Measurements from ENCODE around the gene AKAP8L. TPM values are rescaled to one million over a fixed set of nuclear protein-coding genes. Genes with fewer than 3 reads are reported as not detected.
A peak's percentile ranks its signal among the peaks of the same experiment; 100 is the strongest.
"Not testable (repeated sequence)": the region's sequence is repeated elsewhere in the genome, so short reads cannot be mapped to it uniquely, and the experiment has no call there.

The AKAP8L gene
- total RNA-seq, 1 donor from 2014 or later = 82.5 TPM

- intact Hi-C loops (cut with micrococcal nuclease) = no loop called here
- ATAC-seq = no peak
- DNase-seq = no peak
Measured at GRCh38 chr19:15398501-15399233, 20.1 kb downstream of the AKAP8L start.

DNA sequence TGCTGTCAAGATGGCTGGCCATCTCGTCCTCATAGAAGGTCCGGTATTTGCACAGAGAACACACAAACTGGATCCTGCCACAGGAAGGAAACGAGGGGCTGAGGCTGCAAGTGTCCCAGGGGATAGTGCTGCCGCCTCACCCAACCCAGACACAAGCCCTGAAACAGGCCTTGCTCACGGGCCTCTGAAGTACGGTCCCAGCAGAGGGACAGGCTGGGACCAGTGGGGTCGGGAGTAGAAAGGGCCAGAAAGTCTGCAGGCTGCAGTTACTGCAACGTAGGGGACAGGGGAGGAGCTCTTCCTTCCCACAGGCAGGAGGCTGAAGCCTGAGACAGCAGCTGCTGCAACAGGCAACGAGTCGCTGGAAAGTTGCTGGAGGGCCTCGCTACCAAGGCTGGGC, 21.0 kb downstream of the AKAP8L start:
- DNase-seq (no peak), ATAC-seq (no peak)
- intact Hi-C loops (cut with micrococcal nuclease) = no loop called here

DNA sequence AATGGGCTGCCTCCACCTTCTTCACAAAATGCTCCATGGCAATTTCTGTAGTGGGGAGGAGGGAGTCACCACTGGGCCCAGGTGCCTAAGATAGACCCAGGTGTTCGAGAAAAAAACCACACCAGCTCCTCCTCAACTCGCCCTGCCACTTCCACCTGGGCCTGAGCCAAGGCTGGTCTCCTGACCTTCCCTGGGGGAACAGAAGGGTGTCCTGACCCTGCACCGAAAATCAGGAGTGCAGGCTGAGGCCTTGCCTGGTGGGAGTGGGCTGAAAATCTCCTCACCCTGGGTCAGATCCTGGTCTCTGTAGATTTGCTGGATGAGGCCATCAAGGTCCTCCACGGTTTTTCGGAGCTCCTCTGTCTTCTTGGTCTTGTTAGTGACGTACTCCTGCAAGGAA, 21.6 kb downstream of the AKAP8L start:
- intact Hi-C loops (cut with micrococcal nuclease) = no loop called here
- ATAC-seq = no peak

DNA sequence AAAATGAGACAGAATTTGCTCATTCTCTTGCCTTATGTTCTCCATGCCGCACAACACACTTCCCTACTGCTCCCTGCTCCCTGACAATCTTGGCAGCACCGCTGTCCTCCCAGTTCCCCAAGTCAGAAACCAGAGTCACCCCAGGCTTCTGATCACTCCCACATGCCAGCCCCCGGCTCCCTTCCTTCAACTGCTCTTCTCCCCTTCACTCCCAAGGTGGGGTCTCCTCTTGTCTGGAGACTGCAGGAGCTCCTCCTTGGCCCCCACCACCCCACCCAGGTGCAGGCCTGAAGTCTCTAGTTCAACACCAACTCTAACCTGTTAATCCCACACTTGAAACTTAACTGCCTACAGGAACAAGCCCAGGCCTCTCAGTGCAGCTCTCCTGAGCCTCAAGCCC, 22.4 kb downstream of the AKAP8L start:
- DNase-seq = no peak
- intact Hi-C loops (cut with micrococcal nuclease) = no loop called here
- no peak for ATAC-seq

More for the DNA sequence above, 21.6 kb downstream of the AKAP8L start:
- no peak for DNase-seq

GRCh38 chr19:15395251-15395650, 23.5 kb downstream of the AKAP8L start:
- ATAC-seq; intact Hi-C loops (cut with micrococcal nuclease); DNase-seq: not testable (repeated sequence)

DNA sequence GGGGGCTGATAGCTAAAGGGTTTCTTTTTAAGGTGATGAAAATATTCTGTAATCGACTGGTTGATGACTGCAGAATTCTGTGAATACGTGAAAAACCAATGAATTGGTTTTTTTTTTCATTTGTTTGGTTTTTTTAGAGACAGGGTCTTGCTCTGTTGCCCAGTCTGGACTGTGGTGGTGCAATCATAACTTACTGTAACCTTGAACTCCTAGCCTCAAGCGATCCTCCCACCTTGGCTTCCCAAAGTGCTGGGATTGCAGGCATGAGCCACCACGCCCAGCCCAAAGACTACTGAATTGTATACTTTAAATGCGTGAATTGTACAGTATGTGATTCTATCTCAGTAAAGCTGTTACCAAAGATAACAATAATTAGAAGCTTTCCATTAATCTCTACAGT, 24.4 kb downstream of the AKAP8L start:
- ATAC-seq (no peak), DNase-seq (no peak)
- intact Hi-C loops (cut with micrococcal nuclease) = no loop called here

- ATAC-seq (no peak), DNase-seq (no peak)
- intact Hi-C loops (cut with micrococcal nuclease) = no loop called here
Measured at GRCh38 chr19:15393963-15394362, 24.8 kb downstream of the AKAP8L start.

DNA sequence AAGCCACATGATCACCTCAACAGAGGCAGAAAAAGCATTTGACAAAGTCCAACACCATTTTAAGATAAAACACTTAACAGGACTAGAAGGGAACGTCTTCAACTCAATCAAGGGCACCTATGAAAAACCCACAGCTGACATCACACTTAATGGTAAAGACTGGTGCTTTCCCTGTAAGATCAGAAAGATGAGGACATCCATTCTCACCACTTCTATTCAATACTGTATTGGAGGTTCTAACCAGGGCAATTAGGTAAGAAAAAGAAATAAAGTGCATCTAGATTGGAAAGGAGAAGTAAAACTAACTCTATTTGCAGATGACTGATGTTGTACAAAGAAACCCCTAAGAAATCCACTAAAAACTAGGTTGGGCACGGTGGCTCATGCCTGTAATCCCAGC, 28.0 kb downstream of the AKAP8L start:
- DNase-seq = no peak
- intact Hi-C loops (cut with micrococcal nuclease) = no loop called here
- no peak for ATAC-seq

DNA sequence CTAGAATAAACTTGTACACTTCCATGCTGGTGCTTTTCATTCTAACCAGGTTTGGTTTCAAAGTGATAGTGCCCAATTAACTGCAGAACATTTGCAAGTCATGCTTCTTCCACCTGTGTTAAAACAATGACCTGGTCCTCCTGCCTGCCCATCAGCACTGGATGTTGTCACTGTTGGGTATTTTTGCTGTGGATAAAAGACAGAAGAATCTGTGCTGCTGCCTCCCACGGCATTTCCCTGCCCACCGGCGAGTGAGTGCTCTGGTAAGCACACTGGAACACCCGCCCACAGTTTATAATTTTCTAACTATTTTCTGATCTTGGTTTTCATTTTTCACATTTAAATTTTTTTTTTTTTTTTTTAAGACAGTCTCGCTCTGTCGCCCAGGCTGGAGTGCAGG, 36.9 kb downstream of the AKAP8L start:
- DNase-seq (peak; percentile 12), ATAC-seq (no peak)
- intact Hi-C loops (cut with micrococcal nuclease) = no loop called here

- no peak for ATAC-seq
Measured at GRCh38 chr19:15381429-15381828, 37.4 kb downstream of the AKAP8L start.

GRCh38 chr19:15379999-15380647, 38.7 kb downstream of the AKAP8L start:
- peak; percentile 11 for ATAC-seq
- DNase-seq = no peak
- intact Hi-C loops (cut with micrococcal nuclease) = no loop called here

More at GRCh38 chr19:15381429-15381828, 37.4 kb downstream of the AKAP8L start:
- DNase-seq = no peak
- intact Hi-C loops (cut with micrococcal nuclease) = no loop called here

GRCh38 chr19:15379083-15379998, 39.4 kb downstream of the AKAP8L start, which contains the start of gene AKAP8:
Gene AKAP8 (minus strand): TSS chr19:15379787. CDS start chr19:15379731, 56 bp downstream.
- ATAC-seq (peak; percentile 95), DNase-seq (peak; percentile 99)
- intact Hi-C loops (cut with micrococcal nuclease) = no loop called here

DNA sequence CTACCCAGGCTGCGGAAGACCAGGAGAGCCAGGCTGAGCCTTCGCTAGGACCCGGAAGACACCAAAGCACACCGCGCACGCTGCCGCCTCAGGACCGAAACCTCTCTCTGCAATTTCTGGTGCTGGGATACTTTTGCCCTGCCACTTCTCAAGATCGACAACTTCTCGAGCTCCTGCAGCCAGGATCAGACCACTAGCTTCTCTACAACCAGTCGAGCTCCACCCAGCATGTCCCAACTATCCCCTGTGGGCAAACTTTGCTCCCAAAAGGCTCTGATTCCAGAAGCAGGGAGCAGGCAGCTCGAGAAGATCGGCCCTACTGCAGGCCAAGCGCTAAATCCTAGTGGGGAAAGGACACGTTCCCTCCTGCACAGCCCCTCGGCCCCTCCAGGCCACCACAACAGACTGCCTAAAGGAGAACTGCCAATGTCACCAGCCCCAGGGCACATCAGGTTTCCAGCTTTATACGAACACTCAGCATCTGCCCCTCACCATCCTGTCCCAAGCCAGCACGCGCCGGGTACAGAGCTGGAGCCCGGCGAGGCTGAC, 40.2 kb downstream of the AKAP8L start:
- peak; percentile 65 for DNase-seq
- intact Hi-C loops (cut with micrococcal nuclease) = no loop called here
- peak; percentile 6 for ATAC-seq

DNA sequence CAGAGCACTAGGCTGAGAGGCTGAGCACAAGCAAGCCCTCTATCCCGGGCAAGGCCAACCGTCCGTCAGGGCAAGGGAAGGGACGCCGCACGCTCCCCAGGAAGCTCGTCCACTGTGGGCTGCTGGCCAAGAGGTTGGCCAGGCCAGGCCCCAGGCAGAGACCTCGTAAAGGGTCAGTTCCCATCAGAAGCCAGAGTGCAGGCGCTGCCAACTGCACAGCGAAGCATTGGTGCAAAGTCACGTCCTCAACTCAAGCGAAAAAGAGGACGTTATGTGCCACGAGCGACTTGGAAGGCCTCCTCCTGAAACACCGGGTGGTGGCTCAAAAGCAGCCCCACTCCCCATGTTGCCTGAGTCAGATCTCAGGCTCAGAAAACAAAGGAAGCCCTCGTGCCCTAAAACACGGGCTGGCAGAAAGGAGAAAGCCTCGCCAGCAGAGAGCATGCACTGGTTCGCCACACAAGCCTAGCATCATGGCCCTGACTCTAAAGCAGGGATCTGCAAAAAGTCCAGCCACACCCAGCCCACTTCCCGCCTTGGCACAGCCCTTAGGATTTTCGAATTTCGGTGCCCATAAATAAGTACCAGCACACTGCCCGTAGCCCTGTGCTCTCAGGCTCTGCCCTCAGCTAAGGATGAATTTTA, 43.9 kb downstream of the AKAP8L start:
- DNase-seq (peak; percentile 88), ATAC-seq (peak; percentile 43)
- intact Hi-C loops (cut with micrococcal nuclease) = no loop called here

- DNase-seq (peak; percentile 36), ATAC-seq (peak; percentile 1)
- intact Hi-C loops (cut with micrococcal nuclease) = no loop called here
Measured at GRCh38 chr19:15374105-15374651, 44.6 kb downstream of the AKAP8L start.

DNA sequence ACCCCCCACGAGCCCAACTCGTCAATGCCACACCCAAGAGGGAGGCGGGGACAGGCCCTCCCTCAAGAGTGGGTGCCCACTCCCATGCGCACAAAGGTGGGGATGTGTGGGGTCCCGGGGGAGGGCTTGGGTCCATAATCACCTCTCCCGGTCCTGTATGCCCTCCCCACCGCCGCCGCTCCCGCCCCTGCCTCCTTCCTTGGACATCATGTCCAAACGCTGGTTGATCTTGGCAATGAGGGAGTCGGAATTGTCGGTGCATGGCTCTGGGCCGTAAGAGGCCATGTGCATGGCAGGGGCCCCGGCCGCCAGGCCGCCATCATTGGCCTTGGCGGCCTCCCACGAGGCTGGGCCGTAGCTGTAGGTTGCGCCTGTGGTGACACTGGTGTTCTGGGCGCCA, 45.1 kb downstream of the AKAP8L start:
- ATAC-seq (no peak), DNase-seq (peak; percentile 31)
- intact Hi-C loops (cut with micrococcal nuclease) = no loop called here

- peak; percentile 32 for DNase-seq
- intact Hi-C loops (cut with micrococcal nuclease) = no loop called here
Measured at GRCh38 chr19:15372891-15373301, 45.9 kb downstream of the AKAP8L start.

DNA sequence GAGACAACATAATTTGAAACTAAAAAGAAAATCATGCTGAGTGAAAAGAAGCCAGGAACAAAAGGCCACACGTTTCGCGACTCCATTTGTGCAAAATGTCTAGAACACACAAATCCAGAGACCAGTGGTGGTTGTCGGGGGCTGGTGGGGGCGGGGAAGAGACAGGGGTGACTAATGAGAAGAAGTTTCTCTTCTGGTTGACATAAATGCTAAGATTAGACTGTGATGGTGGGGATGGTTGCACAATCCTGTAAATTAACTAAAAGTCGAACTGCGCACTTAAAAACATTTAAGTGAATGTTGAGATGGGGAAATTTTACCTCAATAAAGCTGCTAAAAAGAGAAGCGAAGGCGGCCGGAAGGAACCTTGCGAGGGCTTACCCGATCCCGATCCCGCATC, 46.3 kb downstream of the AKAP8L start:
- no peak for DNase-seq
- intact Hi-C loops (cut with micrococcal nuclease) = no loop called here
- ATAC-seq = no peak

More at GRCh38 chr19:15372891-15373301, 45.9 kb downstream of the AKAP8L start:
- no peak for ATAC-seq
